A673 (cell line): ENCODE measurements around the gene TMEM243. TPM values are rescaled to one million over a fixed set of nuclear protein-coding genes. Genes with fewer than 3 reads are reported as not detected.

Experiments
- BruUV-seq: library from RNA; stranded (reverse); fragments of 400-500 nt; replicated peaks from 2 replicates; lab custom pipeline; 2021; lab: Mats Ljungman, UMichigan
- CTCF ChIA-PET: fragments of 300-600 bp; sonication (Branson Sonifier 250); formaldehyde crosslinking; loops from one replicate; lab custom pipeline; 2022; ENCODE audit warnings: antibody characterized with exemption; lab: Charles Lee
- POLR2A ChIA-PET: fragments of 300-600 bp; sonication (Branson Sonifier 250); formaldehyde crosslinking; loops from one replicate; lab custom pipeline; 2022; ENCODE audit warnings: antibody characterized with exemption; ENCODE audit not compliant: low non-redundant PET; lab: Charles Lee
- DNase-seq: peaks from one replicate; pipeline ENCODE4 v3.0.0-alpha.2; 2015; ENCODE audit warnings: low spot score
- H3K27ac ChIP-seq: fragments of 200-600 bp; sonication (generic); 2 replicates; pipeline ENCODE4 v1.5.1; 2016; ENCODE audit warnings: mixed run types, low read depth, mild to moderate bottlenecking, mixed read lengths, antibody characterized with exemption, low read length; ENCODE audit not compliant: poor library complexity, severe bottlenecking
- H3K27me3 ChIP-seq: fragments of 200-600 bp; sonication (generic); replicated peaks from 2 replicates; pipeline ENCODE4 v1.6.1; 2017; ENCODE audit warnings: mixed run types, low read depth, mild to moderate bottlenecking, mixed read lengths, antibody characterized with exemption, low read length; ENCODE audit not compliant: insufficient read depth, poor library complexity
- H3K36me3 ChIP-seq: fragments of 200-600 bp; sonication (generic); 2 replicates; pipeline ENCODE4 v1.6.1; 2016; ENCODE audit warnings: mixed run types, mild to moderate bottlenecking, mixed read lengths, antibody characterized with exemption, low read length; ENCODE audit not compliant: insufficient read depth, poor library complexity, severe bottlenecking
- H3K4me1 ChIP-seq: fragments of 200-600 bp; sonication (generic); 2 replicates; pipeline ENCODE4 v1.6.1; 2017; ENCODE audit warnings: mixed run types, mild to moderate bottlenecking, mixed read lengths, antibody characterized with exemption, low read length; ENCODE audit not compliant: insufficient read depth, poor library complexity, severe bottlenecking
- H3K4me3 ChIP-seq: fragments of 200-600 bp; sonication (generic); 2 replicates; pipeline ENCODE4 v1.5.1; 2016; ENCODE audit warnings: low read depth, mixed run types, mild to moderate bottlenecking, mixed read lengths, low read length; ENCODE audit not compliant: poor library complexity, severe bottlenecking
- H3K9me3 ChIP-seq: fragments of 200-600 bp; sonication (generic); 2 replicates; pipeline ENCODE4 v1.6.1; 2016; ENCODE audit warnings: mixed run types, low read depth, mild to moderate bottlenecking, mixed read lengths, antibody characterized with exemption, low read length; ENCODE audit not compliant: poor library complexity, severe bottlenecking
- EZH2 ChIP-seq: fragments of 200-600 bp; sonication (generic); IDR thresholded peaks from 2 replicates; pipeline ENCODE4 v1.6.1; 2017; ENCODE audit warnings: borderline replicate concordance, low read depth, mild to moderate bottlenecking, mixed read lengths, antibody characterized with exemption, low read length; ENCODE audit not compliant: poor library complexity, severe bottlenecking
- intact Hi-C: fragments of 100-400 bp; cut with micrococcal nuclease; formaldehyde crosslinking; loops from one replicate; pipeline ENCODE4 v1.10.0; 2022; ENCODE audit not compliant: unreplicated experiment
- total RNA-seq: library from RNA; stranded (reverse); gene quantifications from 2 replicates; pipeline ENCODE4 v1.2.3, GENCODE V29; 2021
- TF ChIP-seq, protein P1 (sequence below): fragments of 300-800, 200-600 bp; sonication (generic); conservative IDR thresholded peaks from 2 replicates; pipeline ENCODE4 v1.5.1; 2017; ENCODE audit warnings: low read depth, mild to moderate bottlenecking, antibody characterized with exemption, low read length, moderate library complexity, mixed read lengths

The TMEM243 gene
- total RNA-seq, 1 experiment from 2014 or later = 24.5 TPM

DNA sequence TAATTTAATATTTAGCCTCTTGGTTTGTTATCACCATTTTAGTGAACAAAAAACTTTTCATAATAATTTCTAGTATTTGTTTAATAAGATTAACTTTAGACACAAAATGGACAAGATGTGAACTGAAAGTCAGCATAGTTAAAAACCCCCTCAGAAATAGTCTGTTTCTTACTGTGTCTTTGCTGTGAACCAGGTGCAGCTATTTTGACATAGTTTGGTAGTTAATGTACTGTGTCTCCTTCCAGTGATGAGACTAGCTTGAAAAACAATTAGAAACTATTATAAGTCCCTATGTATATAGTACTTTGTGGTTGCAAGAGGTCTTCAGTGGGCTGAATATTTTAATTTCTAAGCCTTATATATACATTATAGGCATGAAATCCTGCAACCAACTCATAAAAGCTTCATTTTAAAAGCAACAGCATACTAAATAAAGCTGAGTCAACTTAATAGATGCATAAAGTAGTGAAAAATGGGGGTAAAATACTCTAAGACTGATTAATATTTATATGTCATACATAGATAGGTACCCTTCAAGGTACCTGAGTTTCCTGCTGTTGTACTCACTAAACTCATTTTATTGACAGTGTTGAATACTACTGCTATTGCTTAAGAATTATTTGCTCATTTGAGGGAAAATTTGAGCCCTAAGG, 48.1 kb downstream of the TMEM243 start:
- H3K27me3 ChIP-seq = no peaks in the 10 kb centered on the region
- TF ChIP-seq EZH2 = no peak
- TF ChIP-seq, protein P1, sequence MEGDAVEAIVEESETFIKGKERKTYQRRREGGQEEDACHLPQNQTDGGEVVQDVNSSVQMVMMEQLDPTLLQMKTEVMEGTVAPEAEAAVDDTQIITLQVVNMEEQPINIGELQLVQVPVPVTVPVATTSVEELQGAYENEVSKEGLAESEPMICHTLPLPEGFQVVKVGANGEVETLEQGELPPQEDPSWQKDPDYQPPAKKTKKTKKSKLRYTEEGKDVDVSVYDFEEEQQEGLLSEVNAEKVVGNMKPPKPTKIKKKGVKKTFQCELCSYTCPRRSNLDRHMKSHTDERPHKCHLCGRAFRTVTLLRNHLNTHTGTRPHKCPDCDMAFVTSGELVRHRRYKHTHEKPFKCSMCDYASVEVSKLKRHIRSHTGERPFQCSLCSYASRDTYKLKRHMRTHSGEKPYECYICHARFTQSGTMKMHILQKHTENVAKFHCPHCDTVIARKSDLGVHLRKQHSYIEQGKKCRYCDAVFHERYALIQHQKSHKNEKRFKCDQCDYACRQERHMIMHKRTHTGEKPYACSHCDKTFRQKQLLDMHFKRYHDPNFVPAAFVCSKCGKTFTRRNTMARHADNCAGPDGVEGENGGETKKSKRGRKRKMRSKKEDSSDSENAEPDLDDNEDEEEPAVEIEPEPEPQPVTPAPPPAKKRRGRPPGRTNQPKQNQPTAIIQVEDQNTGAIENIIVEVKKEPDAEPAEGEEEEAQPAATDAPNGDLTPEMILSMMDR = no peak
- H3K4me1 ChIP-seq = no peaks in the 10 kb centered on the region
- H3K4me3 ChIP-seq = no peak overlapping the region
- DNase-seq = no peak
- intact Hi-C loops = no loop called here
- CTCF ChIA-PET = no interaction called here
- H3K36me3 ChIP-seq = peaks cover 99% of the 10 kb centered on the region
- no peak overlapping the region for H3K27ac ChIP-seq
- POLR2A ChIA-PET = no interaction called here
- H3K9me3 ChIP-seq = no peaks in the 10 kb centered on the region
- no TSS peak for BruUV-seq

DNA sequence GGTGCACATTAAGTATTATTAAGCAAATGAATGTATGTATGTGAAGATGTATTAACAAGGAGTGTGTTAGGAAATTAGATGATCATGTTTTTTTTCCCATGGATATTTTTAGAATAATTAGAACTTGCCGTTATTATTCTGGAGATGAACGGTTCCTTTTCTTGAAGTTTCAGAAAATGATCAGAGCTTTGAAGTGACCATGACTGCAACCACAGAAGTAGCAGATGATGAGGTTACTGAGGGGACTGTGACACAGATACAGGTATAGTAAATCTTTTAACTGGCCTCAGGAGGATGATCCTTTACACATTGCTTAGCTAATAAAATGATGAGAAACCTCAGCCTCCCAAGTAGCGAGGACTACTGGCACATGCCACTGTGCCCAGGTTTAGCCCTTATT, 48.7 kb downstream of the TMEM243 start:
- TF ChIP-seq, protein P1 = no peak
- no peak for TF ChIP-seq EZH2
- intact Hi-C loops = no loop called here

DNA sequence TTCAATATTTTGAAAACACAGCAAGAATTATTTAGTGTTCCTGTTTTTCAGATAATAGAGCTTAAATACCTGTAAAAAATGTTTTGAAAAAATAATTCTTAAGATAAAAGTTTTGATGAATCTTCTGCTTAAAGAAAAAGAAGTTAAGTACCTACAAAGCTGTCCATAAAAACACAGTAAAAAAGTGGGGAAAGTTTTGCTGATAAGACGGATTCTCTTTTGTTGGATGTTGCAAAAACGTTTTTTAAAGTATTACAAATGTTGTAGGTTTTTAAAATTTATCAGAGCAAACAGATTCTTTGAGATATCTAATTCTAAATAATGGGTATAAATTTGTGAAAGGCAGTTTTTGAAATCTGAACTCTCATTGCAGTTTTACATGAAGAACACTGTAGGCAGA, 55.1 kb downstream of the TMEM243 start:
- CTCF ChIA-PET = no interaction called here
- H3K36me3 ChIP-seq = peaks cover 65% of the 10 kb centered on the region
- no peak for TF ChIP-seq EZH2
- TF ChIP-seq, protein P1 = no peak
- no peak overlapping the region for H3K4me3 ChIP-seq
- H3K4me1 ChIP-seq = no peaks in the 10 kb centered on the region
- no peaks in the 10 kb centered on the region for H3K27me3 ChIP-seq
- no peak for DNase-seq
- intact Hi-C loops = no loop called here
- H3K27ac ChIP-seq = no peak overlapping the region
- no peaks in the 10 kb centered on the region for H3K9me3 ChIP-seq
- POLR2A ChIA-PET = no interaction called here
- BruUV-seq = no TSS peak

More for the DNA sequence above, 48.7 kb downstream of the TMEM243 start:
- BruUV-seq = no TSS peak
- no peak for DNase-seq
- ChIA-PET POLR2A (no interaction called here), CTCF (no interaction called here)
- Histone ChIP-seq H3K9me3 (no peaks in the 10 kb centered on the region), H3K27me3 (no peaks in the 10 kb centered on the region), H3K36me3 (peaks cover 100% of the 10 kb centered on the region), H3K4me1 (no peaks in the 10 kb centered on the region), H3K27ac (no peak overlapping the region), H3K4me3 (no peak overlapping the region)
